Fibroblast of pulmonary artery (primary cell): ENCODE results near the gene RNPS1.
A peak's percentile ranks its signal among the peaks of the same experiment; 100 is the strongest.

Experiments used
- DNase-seq: peaks from one replicate; pipeline ENCODE4 v3.0.0-alpha.2; 2010; ENCODE audit warnings: low read depth
- H3K4me3 ChIP-seq: replicated peaks from 2 replicates; pipeline ENCODE4 v1.5.1; 2011; ENCODE audit warnings: low read depth, mild to moderate bottlenecking, control low read depth, low read length, moderate library complexity
- CTCF ChIP-seq: IDR thresholded peaks from 2 replicates; pipeline ENCODE4 v1.5.1; 2011; ENCODE audit warnings: mild to moderate bottlenecking, control low read depth, low read length, inconsistent platforms; ENCODE audit errors: missing control alignments

Gene RNPS1

GRCh38 chr16:2228161-2228824 lies 39.6 kb downstream of the RNPS1 start:
- no peak for DNase-seq
- TF ChIP-seq CTCF = no peak
- no peak overlapping the region for H3K4me3 ChIP-seq

GRCh38 chr16:2226918-2227317 lies 41.0 kb downstream of the RNPS1 start:
- H3K4me3 ChIP-seq = no peak overlapping the region
- no peak for TF ChIP-seq CTCF
- DNase-seq = no peak

GRCh38 chr16:2226245-2226793 lies 41.6 kb downstream of the RNPS1 start:
- no peak overlapping the region for H3K4me3 ChIP-seq
- TF ChIP-seq CTCF = no peak
- DNase-seq = no peak

- peak; percentile 63 for DNase-seq
- H3K4me3 ChIP-seq = peak overlapping the region; percentile 88
- peak; percentile 28 for TF ChIP-seq CTCF
Measured at GRCh38 chr16:2223942-2224486, 43.9 kb downstream of the RNPS1 start.

- peak; percentile 100 for DNase-seq
- peak within 1 kb of the TSS; percentile 88 for H3K4me3 ChIP-seq
- no peak for TF ChIP-seq CTCF
Measured at GRCh38 chr16:2223221-2223941, 44.5 kb downstream of the RNPS1 start, which contains the start of gene E4F1. TSS of gene E4F1 (plus strand) at chr16:2223591. CDS start at chr16:2223614, 23 bp downstream.

- no peak overlapping the region for H3K4me3 ChIP-seq
- no peak for TF ChIP-seq CTCF
- DNase-seq = no peak
Measured at GRCh38 chr16:2216330-2216729, 51.6 kb downstream of the RNPS1 start.
